ENCODE measurements around the gene ZNF516.
"Not testable (repeated sequence)": the region's sequence is repeated elsewhere in the genome, so short reads cannot be mapped to it uniquely, and the experiment has no call there.

ZNF516 gene

DNA sequence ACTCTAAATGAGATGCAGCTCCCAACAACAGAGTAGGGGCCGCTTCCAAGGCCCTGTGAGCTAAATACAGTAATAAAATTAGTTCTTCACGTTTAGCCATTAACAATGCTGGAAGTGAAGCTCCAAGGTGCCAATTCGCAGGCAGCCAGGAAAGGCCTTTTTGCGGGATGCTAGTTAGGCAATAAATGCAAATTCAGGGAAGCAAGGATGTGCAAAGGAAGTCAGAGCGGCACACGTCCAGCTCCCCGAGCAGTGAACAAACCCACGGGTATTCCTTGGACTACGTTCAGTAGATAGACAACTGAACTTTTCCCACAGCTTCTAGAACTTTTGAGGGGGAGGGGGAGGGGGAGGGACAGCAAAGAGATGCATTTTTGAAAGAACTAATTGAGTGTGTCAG lies 6.9 kb downstream of the ZNF516 start:
- no peak for DNase-seq

GRCh38 chr18:76487782-76488181 lies 7.3 kb downstream of the ZNF516 start:
- no peak for DNase-seq

DNA sequence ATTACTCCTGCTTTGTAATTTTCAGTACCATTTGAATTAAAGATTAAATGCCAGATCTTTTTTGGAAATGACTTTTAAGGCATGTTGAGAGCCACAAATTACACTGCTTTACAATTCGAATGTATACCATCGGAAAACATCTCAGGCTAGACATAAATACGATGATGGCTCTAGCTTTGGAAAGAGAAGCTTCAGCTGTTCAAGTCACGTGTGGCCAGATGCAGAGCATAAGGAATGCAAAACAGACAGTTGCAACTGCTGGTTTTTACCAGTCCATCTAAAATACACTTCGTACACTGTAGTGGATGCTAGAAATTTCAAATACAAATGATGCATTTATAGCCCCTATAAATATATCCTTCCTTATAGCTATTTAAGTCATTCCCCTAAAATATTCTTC lies 8.0 kb downstream of the ZNF516 start:
- no peak for DNase-seq

- no peak for DNase-seq
Measured at GRCh38 chr18:76486574-76486973, 8.5 kb downstream of the ZNF516 start.

- no peak for DNase-seq
Measured at GRCh38 chr18:76486038-76486437, 9.0 kb downstream of the ZNF516 start.

DNA sequence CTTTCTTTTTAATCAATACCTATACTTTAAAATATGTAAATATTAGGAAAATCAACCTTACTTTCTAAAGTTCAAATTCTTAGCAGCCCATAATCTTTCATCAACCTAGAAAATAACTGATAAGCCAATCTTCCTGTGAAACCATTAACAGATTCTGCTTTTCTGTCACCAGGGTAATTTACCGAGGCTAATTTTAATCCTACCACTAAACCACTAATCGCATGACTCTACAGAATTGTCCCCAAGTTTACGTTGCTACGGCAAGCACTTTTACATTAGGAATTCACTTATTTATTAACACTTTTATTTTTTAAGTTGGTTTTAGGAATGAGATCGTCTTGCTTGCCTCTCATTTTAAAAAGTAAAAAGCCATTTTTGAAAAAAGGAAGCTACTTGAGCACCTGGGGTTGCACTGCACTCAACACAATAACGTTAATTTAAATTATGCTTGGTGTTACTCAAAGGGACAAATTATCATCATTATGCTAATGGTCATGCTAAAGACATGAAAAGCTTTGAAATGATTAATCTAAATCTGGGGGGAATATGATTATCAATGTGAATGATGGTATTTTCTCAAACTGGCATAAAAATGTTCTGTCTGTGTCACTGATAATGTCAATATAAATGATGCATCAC lies 10.2 kb downstream of the ZNF516 start:
- no peak for DNase-seq

GRCh38 chr18:76483780-76484179 lies 11.3 kb downstream of the ZNF516 start:
- DNase-seq: no peak

DNA sequence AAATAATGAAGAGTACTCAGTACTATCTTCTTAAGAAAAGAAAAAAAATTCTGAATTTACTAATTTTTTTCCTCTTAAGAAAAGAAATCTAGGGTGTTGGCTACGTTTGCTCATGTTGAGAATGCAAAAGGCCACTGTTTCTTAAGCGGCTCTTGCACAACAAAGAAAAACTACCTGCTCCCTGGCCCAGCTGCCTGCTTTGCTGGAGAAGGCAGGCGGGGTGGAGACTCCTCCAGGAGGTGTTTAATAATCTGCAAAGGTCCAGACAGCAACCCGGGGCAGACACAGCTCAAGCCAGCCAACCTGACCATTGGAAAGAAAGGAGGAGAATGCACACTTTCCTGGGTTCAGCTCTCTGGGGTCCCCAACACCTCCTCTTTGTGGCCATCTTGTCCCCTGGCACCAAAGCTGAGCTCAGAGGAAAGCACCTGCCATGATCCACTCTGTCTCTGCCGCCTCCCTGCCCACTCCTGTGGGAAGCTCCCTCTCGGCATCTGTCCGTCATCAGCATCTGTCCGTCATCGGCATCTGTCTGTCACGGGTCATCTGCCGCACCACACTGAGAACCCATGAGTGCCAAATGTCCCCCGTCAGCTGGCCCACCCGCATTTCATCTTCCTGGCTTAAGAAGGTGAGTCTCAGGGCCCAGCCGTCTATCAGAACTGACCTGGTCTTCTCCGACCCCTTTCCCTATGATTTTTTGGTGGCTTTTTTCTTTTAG lies 11.9 kb downstream of the ZNF516 start:
- DNase-seq: no peak

- no peak for DNase-seq
Measured at GRCh38 chr18:76482267-76482666, 12.8 kb downstream of the ZNF516 start.

- no peak for DNase-seq
Measured at GRCh38 chr18:76480913-76481312, 14.1 kb downstream of the ZNF516 start.

- peak in 1 of 3 donors; percentile 62 for DNase-seq
Measured at GRCh38 chr18:76479351-76480238, 15.4 kb downstream of the ZNF516 start.

DNA sequence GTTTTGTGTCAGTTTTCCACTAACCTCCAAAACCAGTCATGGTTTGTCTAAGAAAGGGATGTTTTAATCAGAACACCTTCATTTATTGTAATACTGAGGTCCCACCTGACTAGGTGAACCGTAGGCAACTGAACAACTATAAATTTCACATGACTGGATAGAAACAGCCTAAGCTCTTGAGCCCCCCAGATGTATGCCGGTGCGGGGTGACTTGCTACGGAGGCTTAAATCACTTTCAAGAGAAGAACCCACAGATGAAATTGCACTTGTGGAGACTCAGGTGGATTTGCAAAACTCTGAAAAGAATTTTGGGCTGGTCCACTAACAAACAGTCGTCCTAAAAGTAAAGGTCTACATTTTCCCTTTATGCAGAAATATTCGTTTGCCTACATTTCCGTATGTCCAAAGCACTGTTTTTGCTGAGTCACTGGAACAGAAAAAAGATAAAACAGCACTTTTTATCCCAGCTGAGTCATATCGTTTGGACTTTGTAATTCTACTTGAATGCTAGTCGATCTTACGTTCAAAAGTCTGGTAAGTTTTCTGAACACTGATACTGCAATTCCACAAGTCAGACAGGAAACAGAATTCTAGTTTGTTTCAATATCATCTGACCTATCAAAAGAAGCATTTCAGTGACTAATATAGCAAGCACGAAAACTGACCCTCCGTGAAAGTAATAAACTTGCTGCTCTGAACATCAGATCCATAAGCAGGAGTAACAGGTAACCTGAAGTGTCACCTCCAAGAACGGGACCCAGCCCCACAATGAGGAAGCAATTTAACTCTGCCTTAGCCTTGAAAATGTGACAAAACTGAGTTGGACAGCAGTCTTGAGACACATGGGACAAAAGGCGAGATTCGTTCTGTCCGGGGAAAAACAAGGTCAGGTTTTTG lies 18.1 kb downstream of the ZNF516 start:
- peak; percentile 49 to 79 (median 75) for DNase-seq

DNA sequence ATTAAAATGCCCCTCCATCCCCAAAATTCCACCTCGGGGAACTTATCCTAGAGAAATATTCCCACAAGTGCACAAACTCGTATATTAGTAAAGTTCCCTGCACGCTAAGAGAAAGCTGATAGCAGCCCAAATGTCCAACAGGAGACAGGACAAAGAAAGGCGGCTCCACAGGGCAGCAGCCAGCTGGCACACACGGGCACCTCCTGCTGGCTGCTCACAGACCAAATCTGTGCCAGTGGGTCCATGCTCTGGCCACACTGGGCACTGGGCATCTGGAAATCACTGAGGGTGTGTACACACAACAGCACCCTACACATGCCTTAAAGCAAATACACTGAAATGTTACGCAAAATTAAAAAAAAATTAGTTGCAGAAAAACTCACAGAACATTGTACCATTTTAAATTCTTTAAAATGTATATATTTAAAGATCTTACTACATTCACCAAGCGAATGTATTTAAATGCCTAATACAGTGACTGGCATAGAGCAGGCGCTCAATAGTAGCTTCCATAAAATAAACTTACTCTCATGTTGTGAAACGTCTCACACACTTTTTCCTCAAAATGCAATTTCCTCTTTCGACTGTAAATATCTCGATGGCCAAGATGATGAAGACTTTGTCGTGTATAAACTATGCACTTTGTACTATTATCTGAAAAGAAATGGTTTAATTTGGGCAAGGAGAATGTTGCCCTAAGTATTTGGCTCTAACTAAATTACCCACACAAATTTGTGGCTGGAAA lies 19.4 kb downstream of the ZNF516 start:
- peak; percentile 34 to 69 (median 65) for DNase-seq

DNA sequence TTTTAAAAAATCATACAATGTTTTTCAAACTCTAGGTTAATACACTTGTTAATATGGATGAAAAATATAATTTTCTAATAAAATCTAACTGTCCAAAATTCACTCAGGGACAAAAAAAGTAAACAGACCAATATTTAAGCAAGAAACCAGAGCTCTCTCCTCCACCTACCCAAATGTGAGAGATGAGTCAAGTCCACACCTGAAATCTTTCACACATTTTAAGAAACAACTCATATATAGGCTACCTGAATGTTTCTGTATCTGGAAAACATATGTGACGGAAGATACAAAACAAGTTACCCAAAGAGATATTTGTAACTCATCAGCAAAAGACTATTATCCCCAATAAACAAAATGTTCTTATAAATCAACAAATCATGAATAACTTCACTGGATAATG lies 20.2 kb downstream of the ZNF516 start:
- DNase-seq: no peak

DNA sequence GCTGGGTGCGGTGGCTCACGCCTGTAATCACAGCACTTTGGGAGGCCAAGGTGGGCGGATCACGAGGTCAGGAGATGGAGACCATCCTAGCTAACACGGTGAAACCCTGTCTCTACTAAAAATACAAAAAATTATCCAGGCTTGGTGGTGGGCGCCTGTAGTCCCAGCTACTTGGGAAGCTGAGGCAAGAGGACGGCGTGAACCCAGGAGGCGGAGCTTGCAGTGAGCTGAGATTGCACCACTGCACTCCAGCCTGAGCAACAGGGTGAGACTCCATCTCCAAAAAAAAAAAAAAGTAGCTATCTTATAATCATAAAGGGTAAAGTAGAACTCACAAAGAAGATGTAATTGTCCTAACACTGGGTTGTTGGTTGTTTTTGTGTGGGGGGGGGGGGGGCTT lies 21.5 kb downstream of the ZNF516 start:
- DNase-seq: not testable (repeated sequence)

DNA sequence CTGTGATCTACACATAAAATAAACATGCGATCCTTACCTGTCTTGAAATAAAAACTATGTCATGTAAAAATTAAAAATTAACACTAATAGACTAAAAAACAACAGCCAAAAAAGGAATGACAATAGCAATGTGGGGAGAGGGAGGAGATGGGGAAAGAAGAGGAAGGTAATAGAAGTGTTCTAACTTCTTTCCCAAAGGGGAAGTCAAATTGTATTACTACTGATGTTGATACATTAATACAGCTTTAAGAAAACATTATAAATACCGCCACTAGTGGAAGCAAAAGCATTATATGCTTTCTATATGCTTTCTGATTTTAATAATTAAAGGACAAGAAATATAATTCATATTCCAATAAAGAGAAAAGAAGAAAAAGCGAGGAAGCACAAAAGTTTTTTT lies 22.2 kb downstream of the ZNF516 start:
- DNase-seq: peak in 1 of 3 donors; percentile 49

- no peak for DNase-seq
Measured at GRCh38 chr18:76471593-76471992, 23.4 kb downstream of the ZNF516 start.

DNA sequence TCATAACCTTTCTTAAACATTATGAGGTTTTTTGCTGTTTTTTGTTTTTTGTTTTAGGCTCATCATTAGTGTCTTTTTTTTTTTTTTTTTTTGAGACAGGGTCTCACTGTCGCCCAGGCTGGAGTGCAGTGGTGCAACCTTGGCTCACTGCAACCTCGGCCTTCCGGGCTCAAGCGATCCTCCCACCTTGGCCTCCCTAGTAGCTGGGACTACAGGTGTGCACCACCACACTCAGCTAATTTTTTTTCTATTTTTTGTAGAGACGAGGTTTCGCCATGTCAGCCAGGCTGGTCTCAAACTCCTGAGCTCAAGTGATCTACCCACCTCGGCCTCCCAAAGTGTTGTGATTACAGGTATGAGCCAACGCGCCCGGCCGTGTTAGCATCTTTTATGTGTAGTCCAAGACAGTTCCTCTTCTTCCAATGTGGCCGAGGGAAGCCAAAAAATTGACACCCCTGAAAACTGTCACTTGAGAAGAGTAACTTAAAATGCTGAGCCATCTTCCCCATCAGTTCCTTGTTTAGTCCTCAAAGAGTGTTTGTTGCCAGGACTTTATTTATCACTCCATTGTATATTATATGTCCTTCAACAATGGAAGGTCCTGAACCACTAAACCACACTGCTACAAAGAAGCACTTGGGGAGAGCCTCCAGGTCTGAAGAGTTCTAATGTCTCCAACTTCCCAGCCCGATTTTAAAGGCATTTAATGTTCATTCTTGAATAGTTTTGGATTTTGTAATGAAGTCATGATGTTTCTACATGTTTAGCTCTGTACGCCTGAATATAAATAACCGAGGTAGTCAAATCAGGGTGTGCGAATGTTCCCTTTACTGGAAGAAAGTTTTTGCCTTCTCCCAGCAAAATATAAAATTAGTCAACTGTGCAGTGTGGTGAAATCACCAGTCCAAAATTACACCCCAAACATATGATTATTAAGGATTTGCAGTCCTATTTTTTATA lies 26.4 kb downstream of the ZNF516 start:
- peak; percentile 43 to 75 (median 56) for DNase-seq

DNA sequence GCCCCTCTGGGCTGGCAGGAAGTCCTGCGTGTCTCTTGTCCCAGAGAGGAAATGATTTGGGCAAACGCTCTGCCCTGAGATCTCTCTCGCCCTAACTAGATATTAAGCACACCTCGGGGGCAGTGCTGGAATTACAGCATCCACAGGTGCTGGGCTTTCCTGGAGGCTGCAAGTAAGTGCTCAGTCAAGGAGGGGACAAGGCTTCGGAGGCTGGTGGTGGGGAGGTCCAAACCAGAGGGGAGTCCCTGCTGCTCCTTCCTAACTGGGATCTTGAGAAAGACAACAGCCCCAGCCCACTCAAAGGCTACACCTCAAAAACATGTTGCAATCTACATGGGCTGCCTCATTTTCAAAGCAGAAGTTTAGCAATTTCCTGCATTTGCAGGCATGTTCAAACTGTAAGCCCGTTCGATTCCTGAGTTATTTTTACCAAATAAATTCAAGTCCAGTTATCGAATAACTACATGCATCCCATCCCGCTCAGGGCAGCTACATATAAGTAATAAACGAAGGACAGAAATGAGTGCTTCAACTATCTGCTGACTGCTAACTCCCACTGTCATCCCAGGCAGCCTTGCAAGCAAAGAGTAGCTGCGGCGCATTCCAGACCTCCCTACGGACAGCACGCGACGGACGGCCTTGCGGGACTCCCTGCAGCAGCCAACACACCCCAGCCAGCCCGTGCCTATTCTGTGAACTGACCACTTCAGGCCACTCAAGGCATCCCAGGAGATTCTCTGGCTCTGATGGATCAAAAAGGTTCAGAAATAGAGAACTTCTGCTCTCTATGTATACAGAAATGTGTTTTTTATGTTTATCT lies 27.5 kb downstream of the ZNF516 start:
- DNase-seq: peak; percentile 66 to 74 (median 70)

Data from suppressor macrophage treated with lipopolysaccharide for 1 hour (primary cell).